ENCODE results near the gene THAP3.

GRCh38 chr1:6658359-6659060 lies 33.8 kb downstream of the THAP3 start:
- no peak for TF ChIP-seq POLR2AphosphoS5 (IDR thresholded peaks at IDR 0.05)
- TF ChIP-seq, protein P1, sequence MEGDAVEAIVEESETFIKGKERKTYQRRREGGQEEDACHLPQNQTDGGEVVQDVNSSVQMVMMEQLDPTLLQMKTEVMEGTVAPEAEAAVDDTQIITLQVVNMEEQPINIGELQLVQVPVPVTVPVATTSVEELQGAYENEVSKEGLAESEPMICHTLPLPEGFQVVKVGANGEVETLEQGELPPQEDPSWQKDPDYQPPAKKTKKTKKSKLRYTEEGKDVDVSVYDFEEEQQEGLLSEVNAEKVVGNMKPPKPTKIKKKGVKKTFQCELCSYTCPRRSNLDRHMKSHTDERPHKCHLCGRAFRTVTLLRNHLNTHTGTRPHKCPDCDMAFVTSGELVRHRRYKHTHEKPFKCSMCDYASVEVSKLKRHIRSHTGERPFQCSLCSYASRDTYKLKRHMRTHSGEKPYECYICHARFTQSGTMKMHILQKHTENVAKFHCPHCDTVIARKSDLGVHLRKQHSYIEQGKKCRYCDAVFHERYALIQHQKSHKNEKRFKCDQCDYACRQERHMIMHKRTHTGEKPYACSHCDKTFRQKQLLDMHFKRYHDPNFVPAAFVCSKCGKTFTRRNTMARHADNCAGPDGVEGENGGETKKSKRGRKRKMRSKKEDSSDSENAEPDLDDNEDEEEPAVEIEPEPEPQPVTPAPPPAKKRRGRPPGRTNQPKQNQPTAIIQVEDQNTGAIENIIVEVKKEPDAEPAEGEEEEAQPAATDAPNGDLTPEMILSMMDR (IDR thresholded peaks at IDR 0.05): no peak
